Activated T-cell treated with anti-CD3 and anti-CD28 coated beads, Interleukin-2, amount 50 U/mL, for 24 hours (primary cell): Measurements from ENCODE around the gene GZF1.

ENCODE experiments used
- DNase-seq: peaks from one replicate; pipeline ENCODE4 v3.0.0-alpha.2; 2020
- H3K27ac Mint-ChIP-seq: 2 replicates; pipeline ENCODE4 v1.8.0; 2020; ENCODE audit warnings: mild to moderate bottlenecking, mixed read lengths
- H3K27me3 Mint-ChIP-seq: 2 replicates; pipeline ENCODE4 v1.8.0; 2020; ENCODE audit warnings: mixed read lengths
- H3K36me3 Mint-ChIP-seq: 2 replicates; pipeline ENCODE4 v1.8.0; 2020; ENCODE audit warnings: low read depth, mixed read lengths
- H3K4me1 Mint-ChIP-seq: 2 replicates; pipeline ENCODE4 v1.8.0; 2020; ENCODE audit warnings: low read depth, mixed read lengths
- H3K4me3 Mint-ChIP-seq: 2 replicates; pipeline ENCODE4 v1.8.0; 2020; ENCODE audit warnings: mild to moderate bottlenecking, moderate library complexity, mixed read lengths
- H3K9me3 Mint-ChIP-seq: 2 replicates; pipeline ENCODE4 v1.8.0; 2020; ENCODE audit warnings: mixed read lengths

The GZF1 gene

DNA sequence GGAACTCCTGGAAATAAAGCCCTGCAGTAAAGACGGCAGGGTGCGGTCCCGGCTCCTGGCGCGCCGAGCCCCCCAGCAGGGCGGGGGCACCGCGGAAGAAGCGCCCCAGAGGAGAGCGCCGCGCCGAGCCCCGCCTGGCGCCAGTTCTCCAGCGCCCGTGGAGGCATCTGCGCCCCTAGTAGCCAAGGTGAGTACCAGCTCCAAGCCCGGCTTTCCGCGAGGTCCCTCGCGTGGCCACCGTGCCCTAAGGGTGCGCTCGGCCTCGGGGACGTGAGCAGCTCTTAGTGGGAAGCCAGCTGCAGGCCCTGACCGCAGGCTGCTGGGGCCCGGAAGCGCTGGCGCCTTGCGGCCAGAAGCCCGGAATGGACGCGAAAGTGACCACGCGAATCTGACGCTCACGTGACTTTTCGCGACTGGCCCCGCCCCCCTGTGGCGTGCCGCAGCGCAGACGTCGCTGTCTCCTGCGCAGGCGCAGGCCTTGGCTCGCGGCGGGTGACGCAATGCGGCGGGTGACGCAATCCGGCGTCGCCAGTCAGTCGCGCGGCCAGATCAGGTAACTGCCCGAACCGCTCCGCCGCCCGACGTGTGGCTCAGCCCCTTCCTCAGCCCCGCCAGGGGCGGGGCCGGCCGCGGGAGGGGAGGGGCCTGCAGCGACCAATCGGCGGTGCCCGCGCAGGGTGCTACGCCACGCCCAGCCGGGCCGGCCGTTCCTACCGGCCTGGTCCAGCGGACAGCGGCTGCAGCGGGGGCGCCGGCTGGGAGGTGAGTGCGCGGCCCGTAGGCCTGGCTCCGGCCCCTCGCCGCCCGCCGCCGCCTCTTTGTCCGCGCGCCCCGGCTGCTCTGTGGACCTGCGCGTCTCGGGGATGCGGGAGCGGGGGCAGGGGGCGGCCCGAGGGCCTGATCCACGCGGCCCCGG, at the start of gene GZF1:
Gene GZF1 (plus strand): TSS at position 707 of the 916 bp plus-strand sequence. CDS start 2,202 bp downstream, outside the sequence.
- Mint-ChIP-seq H3K9me3 (no peaks in the 10 kb centered on the region), H3K36me3 (peaks cover 40% of the 10 kb centered on the region), H3K27ac (peak within 1 kb of the TSS; percentile 95), H3K27me3 (no peaks in the 10 kb centered on the region), H3K4me1 (peaks cover 71% of the 10 kb centered on the region), H3K4me3 (peak within 1 kb of the TSS; percentile 93)
- peak; percentile 99 for DNase-seq

DNA sequence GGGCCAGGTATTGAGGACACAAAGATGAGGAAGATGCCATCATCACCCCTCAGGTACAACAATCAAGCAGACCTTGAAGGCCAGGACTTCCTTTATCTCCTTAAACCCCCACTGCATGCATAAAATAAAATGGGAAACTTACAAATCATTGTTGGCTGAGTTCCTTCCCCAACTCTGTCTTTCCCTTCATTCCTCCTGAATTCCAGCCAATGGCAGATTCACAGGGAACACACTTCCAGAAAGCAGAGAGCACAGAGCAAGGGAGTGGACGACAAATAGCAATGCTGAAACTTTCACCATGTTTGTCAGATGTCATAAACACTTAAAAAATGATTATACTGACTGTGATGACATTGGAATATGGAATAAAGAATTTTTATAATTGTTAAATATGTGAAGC, 48.7 kb upstream of the GZF1 start:
- no peaks in the 10 kb centered on the region for H3K27me3 Mint-ChIP-seq
- H3K9me3 Mint-ChIP-seq: no peaks in the 10 kb centered on the region
- H3K36me3 Mint-ChIP-seq: no peaks in the 10 kb centered on the region
- H3K27ac Mint-ChIP-seq: no peak overlapping the region
- no peak for DNase-seq
- no peak overlapping the region for H3K4me3 Mint-ChIP-seq
- H3K4me1 Mint-ChIP-seq: peaks cover 2% of the 10 kb centered on the region

- no peak for DNase-seq
- Mint-ChIP-seq H3K27ac (no peak overlapping the region), H3K4me1 (no peaks in the 10 kb centered on the region), H3K27me3 (no peaks in the 10 kb centered on the region), H3K36me3 (no peaks in the 10 kb centered on the region), H3K4me3 (no peak overlapping the region), H3K9me3 (no peaks in the 10 kb centered on the region)
Observed at GRCh38 chr20:23314699-23315098, 47.3 kb upstream of the GZF1 start.

GRCh38 chr20:23315099-23315498, 46.9 kb upstream of the GZF1 start:
- Mint-ChIP-seq H3K4me1 (no peaks in the 10 kb centered on the region), H3K27me3 (no peaks in the 10 kb centered on the region), H3K27ac (no peak overlapping the region), H3K9me3 (no peaks in the 10 kb centered on the region), H3K36me3 (no peaks in the 10 kb centered on the region), H3K4me3 (no peak overlapping the region)
- no peak for DNase-seq

DNA sequence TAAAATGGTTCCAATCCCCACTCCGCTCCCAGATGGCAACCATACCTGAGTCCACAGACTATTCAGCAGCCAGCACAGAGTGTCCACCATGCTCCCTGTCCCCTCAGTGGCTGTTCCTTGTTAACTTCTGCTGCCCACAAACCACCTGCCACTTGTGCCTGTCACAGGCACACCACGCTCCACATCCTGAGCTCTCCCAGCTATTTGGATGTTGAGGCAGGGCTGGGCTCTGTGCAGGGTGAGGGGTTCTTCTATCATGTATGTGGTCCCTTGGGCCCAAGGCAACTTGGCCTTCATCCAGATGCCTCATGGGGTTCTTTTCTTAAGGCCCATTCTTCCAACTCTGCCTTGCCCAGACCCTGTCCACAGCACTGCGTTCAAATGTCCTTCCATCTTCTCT, 45.4 kb upstream of the GZF1 start:
- no peaks in the 10 kb centered on the region for H3K36me3 Mint-ChIP-seq
- H3K27ac Mint-ChIP-seq: no peak overlapping the region
- H3K9me3 Mint-ChIP-seq: no peaks in the 10 kb centered on the region
- no peaks in the 10 kb centered on the region for H3K4me1 Mint-ChIP-seq
- H3K4me3 Mint-ChIP-seq: no peak overlapping the region
- no peak for DNase-seq
- no peaks in the 10 kb centered on the region for H3K27me3 Mint-ChIP-seq

DNA sequence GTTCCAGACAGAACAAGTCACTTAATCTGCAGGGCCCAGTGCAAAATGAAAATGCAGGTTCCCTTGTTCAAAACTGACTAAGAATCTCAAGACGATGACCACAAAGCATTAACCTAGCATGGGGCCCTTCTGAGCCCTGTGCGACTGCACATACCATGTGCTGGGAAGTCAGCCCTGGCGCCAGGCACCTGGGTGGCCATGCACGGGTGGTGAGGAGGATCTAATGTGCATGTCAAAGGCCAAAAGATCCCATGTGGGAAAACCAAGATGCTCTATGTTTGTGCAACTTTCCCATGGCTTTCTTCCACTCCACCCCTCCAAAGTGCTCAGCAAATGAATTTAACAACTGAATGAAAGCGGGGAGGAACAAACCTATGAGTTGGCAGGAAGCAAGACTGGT, 44.9 kb upstream of the GZF1 start:
- H3K4me1 Mint-ChIP-seq: no peaks in the 10 kb centered on the region
- DNase-seq: no peak
- no peak overlapping the region for H3K27ac Mint-ChIP-seq
- H3K36me3 Mint-ChIP-seq: no peaks in the 10 kb centered on the region
- H3K27me3 Mint-ChIP-seq: no peaks in the 10 kb centered on the region
- H3K9me3 Mint-ChIP-seq: no peaks in the 10 kb centered on the region
- H3K4me3 Mint-ChIP-seq: no peak overlapping the region

- Mint-ChIP-seq H3K27me3 (no peaks in the 10 kb centered on the region), H3K27ac (no peak overlapping the region), H3K4me1 (no peaks in the 10 kb centered on the region), H3K36me3 (no peaks in the 10 kb centered on the region), H3K9me3 (no peaks in the 10 kb centered on the region), H3K4me3 (no peak overlapping the region)
- DNase-seq: no peak
Observed at GRCh38 chr20:23318347-23318746, 43.6 kb upstream of the GZF1 start.

DNA sequence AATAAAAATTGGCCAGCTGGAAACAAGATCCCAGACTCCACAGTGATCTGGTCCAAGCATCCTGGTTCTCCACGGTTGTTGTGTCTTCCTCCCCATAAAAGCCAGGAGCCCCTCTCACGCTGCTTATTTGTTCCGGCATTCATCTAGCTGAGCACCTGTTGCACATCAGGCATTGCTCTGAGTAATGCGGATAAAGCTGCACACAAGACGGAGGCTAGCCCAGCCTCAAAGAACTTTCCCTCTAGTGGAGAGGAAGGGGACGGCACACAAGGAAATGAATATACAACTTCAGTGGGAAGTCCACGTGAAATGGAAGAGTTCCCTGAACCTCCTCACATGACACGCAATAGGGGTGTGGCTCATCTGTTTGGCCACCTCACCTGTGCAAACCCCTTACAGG, 41.7 kb upstream of the GZF1 start:
- no peaks in the 10 kb centered on the region for H3K4me1 Mint-ChIP-seq
- H3K27ac Mint-ChIP-seq: no peak overlapping the region
- H3K36me3 Mint-ChIP-seq: no peaks in the 10 kb centered on the region
- H3K9me3 Mint-ChIP-seq: no peaks in the 10 kb centered on the region
- H3K4me3 Mint-ChIP-seq: no peak overlapping the region
- H3K27me3 Mint-ChIP-seq: no peaks in the 10 kb centered on the region
- no peak for DNase-seq

- DNase-seq: no peak
- H3K36me3 Mint-ChIP-seq: no peaks in the 10 kb centered on the region
- no peak overlapping the region for H3K4me3 Mint-ChIP-seq
- no peaks in the 10 kb centered on the region for H3K27me3 Mint-ChIP-seq
- H3K9me3 Mint-ChIP-seq: no peaks in the 10 kb centered on the region
- H3K4me1 Mint-ChIP-seq: no peaks in the 10 kb centered on the region
- H3K27ac Mint-ChIP-seq: no peak overlapping the region
Observed at GRCh38 chr20:23325107-23325506, 36.9 kb upstream of the GZF1 start.

GRCh38 chr20:23326774-23327173, 35.2 kb upstream of the GZF1 start:
- no peak for DNase-seq
- no peaks in the 10 kb centered on the region for H3K36me3 Mint-ChIP-seq
- no peaks in the 10 kb centered on the region for H3K27me3 Mint-ChIP-seq
- no peak overlapping the region for H3K27ac Mint-ChIP-seq
- H3K4me1 Mint-ChIP-seq: no peaks in the 10 kb centered on the region
- no peak overlapping the region for H3K4me3 Mint-ChIP-seq
- no peaks in the 10 kb centered on the region for H3K9me3 Mint-ChIP-seq

- DNase-seq: no peak
- no peaks in the 10 kb centered on the region for H3K36me3 Mint-ChIP-seq
- H3K27ac Mint-ChIP-seq: no peak overlapping the region
- H3K4me1 Mint-ChIP-seq: no peaks in the 10 kb centered on the region
- H3K4me3 Mint-ChIP-seq: no peak overlapping the region
- H3K9me3 Mint-ChIP-seq: no peaks in the 10 kb centered on the region
- H3K27me3 Mint-ChIP-seq: no peaks in the 10 kb centered on the region
Observed at GRCh38 chr20:23327617-23328333, 34.2 kb upstream of the GZF1 start.

DNA sequence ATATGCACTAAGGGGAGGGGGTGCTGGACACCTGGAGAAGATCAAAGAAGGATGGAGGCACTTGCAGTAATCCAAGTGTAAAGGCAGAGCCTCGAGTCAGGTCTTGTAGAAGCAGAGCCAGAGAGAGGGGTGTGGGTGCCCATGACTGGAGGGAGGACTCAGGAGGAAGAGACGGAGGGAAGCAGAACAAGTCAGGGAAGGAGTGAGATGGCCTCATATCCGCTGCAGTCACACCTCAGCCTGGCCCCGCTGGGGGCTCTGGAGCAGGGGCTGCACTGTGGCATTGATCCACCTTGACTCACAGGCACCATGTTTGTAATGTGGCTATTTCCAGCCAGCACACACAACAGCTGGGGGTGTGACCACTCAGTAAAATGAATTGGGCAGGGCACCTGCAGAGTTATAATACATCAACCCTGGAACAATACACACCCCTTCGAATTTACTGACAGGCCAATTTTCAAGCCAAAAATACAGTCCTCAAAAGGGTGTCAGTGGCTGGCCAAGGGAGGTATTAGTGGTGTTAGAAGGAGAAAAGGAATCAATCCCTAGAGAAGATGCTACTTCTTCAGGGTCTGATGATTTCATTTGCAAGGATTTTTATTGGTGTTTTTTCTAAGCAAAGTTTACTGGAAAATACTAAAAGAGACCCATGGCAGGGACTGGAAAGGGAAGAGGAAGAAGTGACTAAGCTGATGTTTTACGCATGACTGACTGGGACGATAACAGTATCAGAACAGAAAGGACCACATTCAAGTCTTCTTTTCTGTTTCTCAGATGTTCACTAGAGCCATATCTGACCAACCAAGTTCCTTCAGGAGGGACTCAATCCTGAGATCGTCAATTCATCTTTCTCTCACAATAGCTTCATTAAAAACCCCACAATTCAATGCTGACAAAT, 30.3 kb upstream of the GZF1 start:
- peaks cover 3% of the 10 kb centered on the region for H3K4me1 Mint-ChIP-seq
- DNase-seq: no peak
- H3K27me3 Mint-ChIP-seq: no peaks in the 10 kb centered on the region
- H3K9me3 Mint-ChIP-seq: no peaks in the 10 kb centered on the region
- no peaks in the 10 kb centered on the region for H3K36me3 Mint-ChIP-seq
- H3K27ac Mint-ChIP-seq: no peak overlapping the region
- H3K4me3 Mint-ChIP-seq: no peak overlapping the region

DNA sequence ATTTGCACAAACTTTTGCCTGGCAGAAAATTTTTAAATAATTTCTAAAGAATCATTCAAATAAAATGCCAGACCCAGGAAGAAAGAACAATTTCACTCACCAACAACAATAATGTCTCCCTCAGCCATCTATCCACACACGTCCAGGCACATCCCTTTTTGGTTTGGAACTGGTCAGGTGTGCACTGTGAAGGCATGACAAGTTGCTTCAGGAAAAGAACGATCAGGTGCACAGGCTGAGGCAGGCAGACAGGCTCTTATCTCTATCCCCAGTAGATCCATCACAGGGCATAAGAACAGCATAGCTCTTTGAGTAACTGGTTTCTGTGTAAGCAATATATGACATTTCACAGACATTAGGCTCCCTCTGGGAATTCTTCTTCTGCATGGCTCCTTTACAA, 29.5 kb upstream of the GZF1 start:
- H3K4me1 Mint-ChIP-seq: peaks cover 3% of the 10 kb centered on the region
- no peak overlapping the region for H3K4me3 Mint-ChIP-seq
- no peaks in the 10 kb centered on the region for H3K36me3 Mint-ChIP-seq
- H3K9me3 Mint-ChIP-seq: no peaks in the 10 kb centered on the region
- H3K27ac Mint-ChIP-seq: no peak overlapping the region
- DNase-seq: no peak
- no peaks in the 10 kb centered on the region for H3K27me3 Mint-ChIP-seq

- H3K27me3 Mint-ChIP-seq: no peaks in the 10 kb centered on the region
- no peaks in the 10 kb centered on the region for H3K9me3 Mint-ChIP-seq
- H3K27ac Mint-ChIP-seq: no peak overlapping the region
- H3K4me1 Mint-ChIP-seq: peaks cover 3% of the 10 kb centered on the region
- no peak overlapping the region for H3K4me3 Mint-ChIP-seq
- no peaks in the 10 kb centered on the region for H3K36me3 Mint-ChIP-seq
- DNase-seq: no peak
Observed at GRCh38 chr20:23334111-23334510, 27.9 kb upstream of the GZF1 start.
